Osteocyte (in vitro differentiated cells): Measurements from ENCODE around the gene RRP7A. TPM values are rescaled to one million over a fixed set of nuclear protein-coding genes. Genes with fewer than 3 reads are reported as not detected.
A peak's percentile ranks its signal among the peaks of the same experiment; 100 is the strongest.
"Not testable (repeated sequence)": the region's sequence is repeated elsewhere in the genome, so short reads cannot be mapped to it uniquely, and the experiment has no call there.

Experiments used
- DNase-seq: peaks from one replicate; pipeline ENCODE4 v3.0.0; 2021; ENCODE audit warnings: mixed read lengths; ENCODE audit not compliant: unreplicated experiment; ENCODE audit errors: extremely low spot score
- H3K27ac Mint-ChIP-seq: one replicate; pipeline ENCODE4 v1.8.0; 2021; ENCODE audit warnings: mild to moderate bottlenecking, mixed read lengths; ENCODE audit not compliant: unreplicated experiment
- H3K27me3 Mint-ChIP-seq: one replicate; pipeline ENCODE4 v1.8.0; 2021; ENCODE audit warnings: mixed read lengths; ENCODE audit not compliant: unreplicated experiment
- H3K36me3 Mint-ChIP-seq: one replicate; pipeline ENCODE4 v1.8.0; 2021; ENCODE audit warnings: mixed read lengths; ENCODE audit not compliant: unreplicated experiment
- H3K4me1 Mint-ChIP-seq: one replicate; pipeline ENCODE4 v1.8.0; 2021; ENCODE audit warnings: mixed read lengths; ENCODE audit not compliant: unreplicated experiment
- H3K4me3 Mint-ChIP-seq: one replicate; pipeline ENCODE4 v1.8.0; 2021; ENCODE audit warnings: mild to moderate bottlenecking, moderate library complexity, mixed read lengths; ENCODE audit not compliant: unreplicated experiment
- H3K9me3 Mint-ChIP-seq: one replicate; pipeline ENCODE4 v1.8.0; 2021; ENCODE audit warnings: mixed read lengths; ENCODE audit not compliant: unreplicated experiment
- total RNA-seq: library from RNA; stranded (reverse); gene quantifications from 2 replicates; pipeline ENCODE4 v1.2.1, GENCODE V29; 2021
- TF ChIP-seq, protein P1 (sequence below): fragments of 200-600 bp; sonication (generic); IDR thresholded peaks from 2 replicates; pipeline ENCODE4 v1.5.0; 2021; ENCODE audit warnings: antibody characterized with exemption, mild to moderate bottlenecking, moderate library complexity

Gene RRP7A
- total RNA-seq, 1 donor from 2014 or later, result 38.6 TPM

GRCh38 chr22:42562279-42562678, 42.7 kb upstream of the RRP7A start:
- Mint-ChIP-seq H3K9me3 (no peaks in the 10 kb centered on the region), H3K36me3 (no peaks in the 10 kb centered on the region), H3K27ac (no peak overlapping the region), H3K4me1 (peaks cover 4% of the 10 kb centered on the region), H3K4me3 (no peak overlapping the region), H3K27me3 (no peaks in the 10 kb centered on the region)
- TF ChIP-seq, protein P1, sequence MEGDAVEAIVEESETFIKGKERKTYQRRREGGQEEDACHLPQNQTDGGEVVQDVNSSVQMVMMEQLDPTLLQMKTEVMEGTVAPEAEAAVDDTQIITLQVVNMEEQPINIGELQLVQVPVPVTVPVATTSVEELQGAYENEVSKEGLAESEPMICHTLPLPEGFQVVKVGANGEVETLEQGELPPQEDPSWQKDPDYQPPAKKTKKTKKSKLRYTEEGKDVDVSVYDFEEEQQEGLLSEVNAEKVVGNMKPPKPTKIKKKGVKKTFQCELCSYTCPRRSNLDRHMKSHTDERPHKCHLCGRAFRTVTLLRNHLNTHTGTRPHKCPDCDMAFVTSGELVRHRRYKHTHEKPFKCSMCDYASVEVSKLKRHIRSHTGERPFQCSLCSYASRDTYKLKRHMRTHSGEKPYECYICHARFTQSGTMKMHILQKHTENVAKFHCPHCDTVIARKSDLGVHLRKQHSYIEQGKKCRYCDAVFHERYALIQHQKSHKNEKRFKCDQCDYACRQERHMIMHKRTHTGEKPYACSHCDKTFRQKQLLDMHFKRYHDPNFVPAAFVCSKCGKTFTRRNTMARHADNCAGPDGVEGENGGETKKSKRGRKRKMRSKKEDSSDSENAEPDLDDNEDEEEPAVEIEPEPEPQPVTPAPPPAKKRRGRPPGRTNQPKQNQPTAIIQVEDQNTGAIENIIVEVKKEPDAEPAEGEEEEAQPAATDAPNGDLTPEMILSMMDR, result no peak
- no peak for DNase-seq

DNA sequence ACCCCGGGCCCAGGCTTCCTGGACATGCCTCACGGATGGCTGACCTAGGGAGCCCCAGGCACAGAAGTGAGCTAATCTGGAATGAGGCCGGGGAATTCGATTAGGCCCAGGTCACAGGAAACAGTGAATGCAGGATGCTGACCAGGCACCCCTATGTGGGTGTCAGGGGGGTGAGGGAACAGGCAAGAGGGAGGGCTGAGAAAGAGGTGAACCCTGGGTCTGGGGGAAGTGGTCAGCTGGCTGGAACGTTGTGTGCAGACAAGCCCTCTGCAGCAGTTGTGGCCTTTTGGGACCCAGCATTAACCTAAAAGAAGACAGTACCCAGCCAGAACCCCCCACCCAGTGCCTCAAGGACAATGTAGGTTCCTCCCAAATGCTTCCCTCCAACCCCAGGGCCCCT, 42.3 kb upstream of the RRP7A start:
- H3K4me1 Mint-ChIP-seq, result peaks cover 4% of the 10 kb centered on the region
- no peak for DNase-seq
- no peaks in the 10 kb centered on the region for H3K9me3 Mint-ChIP-seq
- no peaks in the 10 kb centered on the region for H3K36me3 Mint-ChIP-seq
- no peaks in the 10 kb centered on the region for H3K27me3 Mint-ChIP-seq
- no peak overlapping the region for H3K4me3 Mint-ChIP-seq
- TF ChIP-seq, protein P1, result no peak
- no peak overlapping the region for H3K27ac Mint-ChIP-seq

DNA sequence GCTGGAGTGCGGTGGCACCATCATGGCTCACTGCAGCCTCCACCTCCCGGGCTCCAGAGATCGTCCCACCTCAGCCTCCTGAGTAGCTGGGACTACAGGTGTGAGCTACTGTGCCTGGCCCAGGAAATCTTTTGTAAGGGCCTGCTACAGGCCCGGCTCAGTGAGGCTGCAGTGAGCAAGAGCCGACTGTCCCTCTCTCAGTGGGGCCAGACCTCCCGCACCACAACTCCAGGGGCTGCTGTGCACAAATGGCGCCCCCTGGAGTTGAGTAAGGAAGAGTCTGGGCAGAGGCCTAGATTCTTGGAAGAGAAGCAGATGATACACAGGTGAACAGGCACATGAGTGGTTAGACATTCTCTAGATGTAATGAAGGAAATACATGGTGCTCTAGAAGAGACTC, 41.2 kb upstream of the RRP7A start:
- TF ChIP-seq, protein P1, result peak; percentile 50
- no peak overlapping the region for H3K27ac Mint-ChIP-seq
- H3K4me1 Mint-ChIP-seq, result peaks cover 4% of the 10 kb centered on the region
- H3K4me3 Mint-ChIP-seq, result no peak overlapping the region
- H3K9me3 Mint-ChIP-seq, result no peaks in the 10 kb centered on the region
- no peaks in the 10 kb centered on the region for H3K27me3 Mint-ChIP-seq
- H3K36me3 Mint-ChIP-seq, result no peaks in the 10 kb centered on the region
- DNase-seq, result no peak

DNA sequence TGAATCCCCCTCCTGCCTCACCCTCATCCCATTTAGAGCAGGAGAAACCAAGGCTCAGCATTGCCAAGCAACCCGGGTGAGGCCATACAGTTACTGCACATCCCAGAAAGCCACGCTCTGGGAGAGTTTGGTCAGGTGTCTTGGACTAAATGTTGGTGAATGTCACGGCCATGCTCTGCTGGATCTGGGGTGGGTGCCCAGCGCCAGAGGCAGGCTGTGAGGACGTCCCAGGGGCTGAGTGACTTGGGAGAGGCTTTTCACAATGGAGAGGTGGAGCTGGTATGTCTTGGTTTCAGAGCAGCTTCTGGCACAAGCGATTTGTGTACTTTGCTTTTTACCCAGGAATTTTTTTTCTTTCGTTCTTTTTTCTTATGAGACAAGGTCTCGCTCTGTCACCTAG, 40.8 kb upstream of the RRP7A start:
- no peaks in the 10 kb centered on the region for H3K36me3 Mint-ChIP-seq
- no peaks in the 10 kb centered on the region for H3K27me3 Mint-ChIP-seq
- DNase-seq, result no peak
- H3K9me3 Mint-ChIP-seq, result no peaks in the 10 kb centered on the region
- TF ChIP-seq, protein P1, result no peak
- peaks cover 4% of the 10 kb centered on the region for H3K4me1 Mint-ChIP-seq
- no peak overlapping the region for H3K27ac Mint-ChIP-seq
- no peak overlapping the region for H3K4me3 Mint-ChIP-seq

DNA sequence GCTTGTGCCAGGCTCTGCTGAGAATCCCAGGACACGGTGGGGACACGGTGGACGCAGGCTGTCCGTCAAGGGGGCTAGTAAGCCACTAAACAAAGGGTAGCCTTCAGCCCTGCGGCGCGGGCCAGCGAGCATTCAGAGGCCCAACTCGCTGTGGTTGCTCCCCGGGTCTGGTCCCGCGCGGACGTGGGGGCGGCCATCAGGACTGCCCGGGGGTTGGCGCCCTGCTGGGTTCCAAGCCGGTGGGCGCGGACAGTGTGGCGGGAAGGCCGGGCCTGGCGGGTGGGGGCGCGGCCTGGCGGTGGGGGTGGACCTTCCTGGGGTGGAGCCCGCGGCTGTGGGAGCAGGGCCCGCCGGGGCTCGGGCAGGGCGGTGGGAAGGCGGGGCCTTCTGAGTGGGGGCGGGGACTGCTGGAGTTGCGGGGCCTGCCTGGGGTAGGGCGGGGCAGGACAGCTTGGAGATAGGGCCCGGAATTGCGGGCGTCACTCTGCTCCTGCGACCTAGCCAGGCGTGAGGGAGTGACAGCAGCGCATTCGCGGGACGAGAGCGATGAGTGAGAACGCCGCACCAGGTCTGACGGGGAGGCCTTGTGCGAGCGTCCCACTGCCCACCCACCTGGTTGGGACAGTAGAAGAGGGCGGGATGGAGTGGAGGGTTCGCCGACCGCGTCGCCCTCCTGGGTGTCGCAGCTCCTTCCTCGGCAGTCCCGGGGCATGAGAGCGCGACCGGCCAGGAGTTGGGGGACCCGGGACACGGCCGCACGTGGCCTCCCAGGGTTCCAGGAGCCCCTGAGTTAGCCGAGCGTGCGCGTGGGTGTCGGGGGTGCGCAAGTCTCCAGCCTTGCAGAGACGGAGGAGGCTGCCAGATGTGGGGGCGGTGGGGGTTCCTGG, 34.1 kb upstream of the RRP7A start, which contains the start of gene SERHL2:
Gene SERHL2 (plus strand): TSS at position 482 of the 887 bp plus-strand sequence. CDS start 65 bp downstream, at position 547.
- peak; percentile 94 for DNase-seq
- peak within 1 kb of the TSS; percentile 75 for H3K4me3 Mint-ChIP-seq
- H3K9me3 Mint-ChIP-seq, result no peaks in the 10 kb centered on the region
- H3K4me1 Mint-ChIP-seq, result peaks cover 5% of the 10 kb centered on the region
- TF ChIP-seq, protein P1, result no peak
- H3K36me3 Mint-ChIP-seq, result no peaks in the 10 kb centered on the region
- peaks cover 9% of the 10 kb centered on the region for H3K27me3 Mint-ChIP-seq
- peak within 1 kb of the TSS; percentile 54 for H3K27ac Mint-ChIP-seq

GRCh38 chr22:42552294-42552647, 32.7 kb upstream of the RRP7A start:
- H3K27ac Mint-ChIP-seq, H3K4me1 Mint-ChIP-seq, H3K9me3 Mint-ChIP-seq, DNase-seq, H3K36me3 Mint-ChIP-seq: not testable (repeated sequence)
- peaks cover 21% of the 10 kb centered on the region for H3K27me3 Mint-ChIP-seq
- peak overlapping the region; percentile 39 for H3K4me3 Mint-ChIP-seq
